Muscle layer of duodenum (tissue), 2 donors: ENCODE results near the gene ACCS.

Experiments used
- H3K27ac ChIP-seq: one replicate; pipeline ENCODE4 v1.7.0; 2013; ENCODE audit warnings: mild to moderate bottlenecking, low read length
- H3K27me3 ChIP-seq: one replicate; pipeline ENCODE4 v1.7.0; 2013; ENCODE audit warnings: low read depth, mild to moderate bottlenecking, control low read depth, low read length
- H3K36me3 ChIP-seq, 2 donors: one replicate each; pipeline ENCODE4 v1.7.0; 2013; ENCODE audit warnings: low read length in 2 of 2, control low read depth in 1 of 2, mild to moderate bottlenecking in 1 of 2; ENCODE audit not compliant: insufficient read depth in 2 of 2, control insufficient read depth in 1 of 2
- H3K4me1 ChIP-seq, 2 donors: one replicate each; pipeline ENCODE4 v1.7.0; 2013; ENCODE audit warnings: low read length in 2 of 2, mild to moderate bottlenecking in 2 of 2, control low read depth in 1 of 2, moderate library complexity in 1 of 2; ENCODE audit not compliant: insufficient read depth in 2 of 2, control insufficient read depth in 1 of 2
- H3K4me3 ChIP-seq, 2 donors: one replicate each; pipeline ENCODE4 v1.7.0; 2013; ENCODE audit warnings: low read length in 2 of 2, low read depth in 1 of 2, mild to moderate bottlenecking in 1 of 2
- H3K9me3 ChIP-seq, 2 donors: one replicate each; pipeline ENCODE4 v1.7.0; 2013; ENCODE audit warnings: low read length in 2 of 2, control low read depth in 1 of 2, mild to moderate bottlenecking in 1 of 2; ENCODE audit not compliant: control insufficient read depth in 1 of 2
- donor health status: healthy.

Gene ACCS

GRCh38 chr11:44029977-44030911, 35.8 kb upstream of the ACCS start:
- peak overlapping the region; percentile 56 for H3K27ac ChIP-seq
- no peaks in the 10 kb centered on the region for H3K27me3 ChIP-seq
- H3K9me3 ChIP-seq, result peaks cover 0 to 5% of the 10 kb centered on the region in 2 donors
- no peaks in the 10 kb centered on the region for H3K36me3 ChIP-seq
- peaks cover 0 to 22% of the 10 kb centered on the region in 2 donors for H3K4me1 ChIP-seq
- no peak overlapping the region for H3K4me3 ChIP-seq

DNA sequence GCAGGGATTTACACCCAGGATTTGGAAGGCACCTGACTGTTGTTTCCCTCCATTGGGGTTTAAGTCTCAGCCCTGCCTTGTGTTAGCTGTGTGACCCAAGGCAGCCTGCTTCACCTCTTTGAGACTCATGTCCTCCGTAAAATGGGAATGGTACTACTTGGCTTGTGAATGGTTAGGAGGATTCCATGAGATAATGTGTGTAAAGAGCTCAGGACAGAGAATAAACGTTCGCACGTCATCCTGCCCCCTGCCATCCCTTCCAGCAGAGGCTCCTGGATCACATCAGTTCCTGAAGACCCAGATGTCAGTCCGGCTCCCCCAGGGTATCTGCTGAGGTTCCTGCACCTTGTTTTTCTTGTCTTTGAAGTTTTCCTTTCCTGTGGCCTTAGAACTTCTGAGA, 35.1 kb upstream of the ACCS start:
- Histone ChIP-seq H3K27me3 (no peaks in the 10 kb centered on the region), H3K9me3 (peaks cover 0 to under 1% of the 10 kb centered on the region in 2 donors), H3K27ac (peak overlapping the region; percentile 56), H3K36me3 (no peaks in the 10 kb centered on the region), H3K4me1 (peaks cover 0 to 22% of the 10 kb centered on the region in 2 donors), H3K4me3 (no peak overlapping the region)

- peaks cover 0 to 22% of the 10 kb centered on the region in 2 donors for H3K4me1 ChIP-seq
- H3K27ac ChIP-seq, result no peak overlapping the region
- H3K36me3 ChIP-seq, result no peaks in the 10 kb centered on the region
These were observed 34.5 kb upstream of the ACCS start for GRCh38 chr11:44031549-44031948.

GRCh38 chr11:44032299-44033085, 33.6 kb upstream of the ACCS start:
- Histone ChIP-seq H3K9me3 (no peaks in the 10 kb centered on the region), H3K4me3 (no peak overlapping the region), H3K27ac (no peak overlapping the region), H3K36me3 (no peaks in the 10 kb centered on the region), H3K4me1 (peaks cover 4 to 32% of the 10 kb centered on the region in 2 donors), H3K27me3 (no peaks in the 10 kb centered on the region)

More at GRCh38 chr11:44031549-44031948, 34.5 kb upstream of the ACCS start:
- no peaks in the 10 kb centered on the region for H3K9me3 ChIP-seq
- no peaks in the 10 kb centered on the region for H3K27me3 ChIP-seq
- no peak overlapping the region for H3K4me3 ChIP-seq

- Histone ChIP-seq H3K27me3 (no peaks in the 10 kb centered on the region), H3K36me3 (no peaks in the 10 kb centered on the region), H3K27ac (no peak overlapping the region), H3K4me3 (no peak overlapping the region), H3K4me1 (peaks cover 4 to 32% of the 10 kb centered on the region in 2 donors), H3K9me3 (no peaks in the 10 kb centered on the region)
These were observed 32.6 kb upstream of the ACCS start for GRCh38 chr11:44033411-44033850.

- Histone ChIP-seq H3K27ac (no peak overlapping the region), H3K27me3 (no peaks in the 10 kb centered on the region), H3K4me1 (peaks cover 4 to 32% of the 10 kb centered on the region in 2 donors), H3K36me3 (no peaks in the 10 kb centered on the region), H3K4me3 (no peak overlapping the region), H3K9me3 (no peaks in the 10 kb centered on the region)
These were observed 32.2 kb upstream of the ACCS start for GRCh38 chr11:44033856-44034255.

- Histone ChIP-seq H3K4me3 (no peak overlapping the region), H3K9me3 (no peaks in the 10 kb centered on the region), H3K27ac (no peak overlapping the region), H3K4me1 (peaks cover 4 to 32% of the 10 kb centered on the region in 2 donors), H3K27me3 (no peaks in the 10 kb centered on the region), H3K36me3 (no peaks in the 10 kb centered on the region)
These were observed 31.4 kb upstream of the ACCS start for GRCh38 chr11:44034639-44035038.

DNA sequence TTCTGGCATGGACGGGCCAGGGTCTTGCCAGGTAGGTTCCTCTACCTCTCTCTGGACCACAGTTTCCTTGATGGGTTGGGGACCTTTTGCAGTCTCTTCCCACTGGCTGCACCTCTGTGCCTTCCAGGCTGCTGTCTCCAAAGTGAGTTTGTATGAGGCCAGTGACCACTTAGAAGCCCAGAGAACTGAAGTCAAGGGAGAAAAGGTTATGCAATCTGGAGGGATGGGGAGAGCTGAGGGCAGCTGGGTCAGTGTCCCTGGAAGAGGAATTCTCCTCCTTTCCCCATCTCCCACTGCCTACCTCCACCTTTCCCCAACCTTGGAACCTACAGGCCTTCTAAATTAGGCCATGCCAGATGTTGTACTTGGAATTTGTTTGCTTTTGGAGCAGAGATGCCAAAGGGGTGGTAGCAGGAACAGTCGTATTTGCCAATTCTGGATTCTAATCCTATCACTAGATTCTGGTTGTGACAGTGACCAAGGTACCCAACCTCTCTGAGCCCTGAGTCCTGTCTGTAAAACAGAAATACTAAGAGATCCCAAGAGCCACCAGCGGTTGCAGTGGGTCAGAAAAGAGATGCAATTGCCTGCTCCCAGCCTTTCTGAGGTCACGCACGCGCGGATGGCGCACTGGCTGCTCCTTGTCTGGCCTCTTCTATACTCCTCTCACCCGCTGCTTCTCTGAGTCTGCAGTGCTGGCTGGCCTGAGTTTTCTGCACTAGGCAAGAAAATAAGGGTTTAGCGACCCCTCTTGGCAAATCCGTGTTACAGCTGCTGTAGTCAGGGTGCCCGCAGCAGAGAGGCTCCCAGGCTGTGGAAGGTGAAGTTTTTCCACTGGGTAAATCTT, 29.0 kb upstream of the ACCS start:
- H3K27ac ChIP-seq, result no peak overlapping the region
- no peaks in the 10 kb centered on the region for H3K9me3 ChIP-seq
- no peak overlapping the region for H3K4me3 ChIP-seq
- H3K4me1 ChIP-seq, result peaks cover 4 to 16% of the 10 kb centered on the region in 2 donors
- no peaks in the 10 kb centered on the region for H3K27me3 ChIP-seq
- no peaks in the 10 kb centered on the region for H3K36me3 ChIP-seq

DNA sequence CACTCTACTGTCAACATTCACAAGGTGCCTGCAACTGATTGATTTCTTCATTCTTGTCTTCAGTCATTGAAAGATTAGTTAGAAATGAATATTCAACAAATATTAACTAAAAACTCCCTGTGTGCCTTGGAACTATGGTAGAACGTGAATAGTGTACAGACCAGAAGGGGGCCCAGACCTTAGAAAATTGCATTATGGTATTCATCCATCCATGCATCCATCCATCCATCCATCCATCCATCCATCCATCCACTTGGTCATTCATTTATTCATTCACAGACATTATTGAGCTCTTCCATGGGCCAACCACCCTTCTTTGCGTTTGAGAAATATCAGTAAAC, 28.4 kb upstream of the ACCS start:
- Histone ChIP-seq H3K27me3 (no peaks in the 10 kb centered on the region), H3K27ac (no peak overlapping the region), H3K9me3 (no peaks in the 10 kb centered on the region), H3K36me3 (no peaks in the 10 kb centered on the region), H3K4me3 (no peak overlapping the region), H3K4me1 (peaks cover 4 to 10% of the 10 kb centered on the region in 2 donors)

GRCh38 chr11:44043157-44043556, 22.9 kb upstream of the ACCS start:
- Histone ChIP-seq H3K9me3 (no peaks in the 10 kb centered on the region), H3K36me3 (no peaks in the 10 kb centered on the region), H3K27ac (no peak overlapping the region), H3K4me1 (no peaks in the 10 kb centered on the region), H3K27me3 (no peaks in the 10 kb centered on the region), H3K4me3 (no peak overlapping the region)

- Histone ChIP-seq H3K4me3 (no peak overlapping the region), H3K27me3 (no peaks in the 10 kb centered on the region), H3K4me1 (no peaks in the 10 kb centered on the region), H3K36me3 (no peaks in the 10 kb centered on the region), H3K27ac (no peak overlapping the region), H3K9me3 (no peaks in the 10 kb centered on the region)
These were observed 19.9 kb upstream of the ACCS start for GRCh38 chr11:44046182-44046581.
